ENCODE results near the gene LPCAT1. TPM values are rescaled to one million over a fixed set of nuclear protein-coding genes. Genes with fewer than 3 reads are reported as not detected.

Gene LPCAT1
- total RNA-seq, 4 donors from 2014 or later = 10.4 to 13.2 (median 12.3) TPM

- no peak overlapping the region for H3K4me3 ChIP-seq (ENCODE audit: low read depth, poor library complexity, severe bottlenecking)
- intact Hi-C loops (cut with DNase I; ENCODE audit: low total_unique reads) = no loop called here
- peak in 1 of 2 donors; percentile 54 for DNase-seq (ENCODE audit: low spot score in 2 of 2)
- TF ChIP-seq, protein P1, sequence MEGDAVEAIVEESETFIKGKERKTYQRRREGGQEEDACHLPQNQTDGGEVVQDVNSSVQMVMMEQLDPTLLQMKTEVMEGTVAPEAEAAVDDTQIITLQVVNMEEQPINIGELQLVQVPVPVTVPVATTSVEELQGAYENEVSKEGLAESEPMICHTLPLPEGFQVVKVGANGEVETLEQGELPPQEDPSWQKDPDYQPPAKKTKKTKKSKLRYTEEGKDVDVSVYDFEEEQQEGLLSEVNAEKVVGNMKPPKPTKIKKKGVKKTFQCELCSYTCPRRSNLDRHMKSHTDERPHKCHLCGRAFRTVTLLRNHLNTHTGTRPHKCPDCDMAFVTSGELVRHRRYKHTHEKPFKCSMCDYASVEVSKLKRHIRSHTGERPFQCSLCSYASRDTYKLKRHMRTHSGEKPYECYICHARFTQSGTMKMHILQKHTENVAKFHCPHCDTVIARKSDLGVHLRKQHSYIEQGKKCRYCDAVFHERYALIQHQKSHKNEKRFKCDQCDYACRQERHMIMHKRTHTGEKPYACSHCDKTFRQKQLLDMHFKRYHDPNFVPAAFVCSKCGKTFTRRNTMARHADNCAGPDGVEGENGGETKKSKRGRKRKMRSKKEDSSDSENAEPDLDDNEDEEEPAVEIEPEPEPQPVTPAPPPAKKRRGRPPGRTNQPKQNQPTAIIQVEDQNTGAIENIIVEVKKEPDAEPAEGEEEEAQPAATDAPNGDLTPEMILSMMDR (IDR thresholded peaks at IDR 0.05) = no peak
- TF ChIP-seq POLR2A (IDR thresholded peaks at IDR 0.05) = no peak
- 54 to 62% methylated on average over 21 of the region's 21 CpGs for WGBS, 2 donors
Observed at GRCh38 chr5:1479581-1480188, 44.1 kb downstream of the LPCAT1 start.

- no peak for TF ChIP-seq POLR2A (IDR thresholded peaks at IDR 0.05)
- TF ChIP-seq, protein P1 (IDR thresholded peaks at IDR 0.05) = no peak
- intact Hi-C loops (cut with DNase I; ENCODE audit: low total_unique reads) = no loop called here
- DNase-seq (ENCODE audit: low spot score in 2 of 2) = no peak
- no peak overlapping the region for H3K4me3 ChIP-seq (ENCODE audit: low read depth, poor library complexity, severe bottlenecking)
- 91 to 96% methylated on average over 7 of the region's 7 CpGs for WGBS, 2 donors
Observed at GRCh38 chr5:1479066-1479465, 44.7 kb downstream of the LPCAT1 start.

- no peak overlapping the region for H3K4me3 ChIP-seq (ENCODE audit: low read depth, poor library complexity, severe bottlenecking)
- intact Hi-C loops (cut with DNase I; ENCODE audit: low total_unique reads) = no loop called here
- 92 to 93% methylated on average over 13 of the region's 13 CpGs for WGBS, 2 donors
- no peak for TF ChIP-seq POLR2A (IDR thresholded peaks at IDR 0.05)
- TF ChIP-seq, protein P1 (IDR thresholded peaks at IDR 0.05) = no peak
- DNase-seq (ENCODE audit: low spot score in 2 of 2) = no peak
Observed at GRCh38 chr5:1478271-1479035, 45.3 kb downstream of the LPCAT1 start.

- WGBS, 2 donors = 79 to 84% methylated on average over 16 of the region's 16 CpGs
- no peak overlapping the region for H3K4me3 ChIP-seq (ENCODE audit: low read depth, poor library complexity, severe bottlenecking)
- peak; percentile 72 to 91 for DNase-seq (ENCODE audit: low spot score in 2 of 2)
- TF ChIP-seq, protein P1 (IDR thresholded peaks at IDR 0.05) = no peak
- no peak for TF ChIP-seq POLR2A (IDR thresholded peaks at IDR 0.05)
- intact Hi-C loops (cut with DNase I; ENCODE audit: low total_unique reads) = no loop called here
Observed at GRCh38 chr5:1477341-1477740, 46.4 kb downstream of the LPCAT1 start.

DNA sequence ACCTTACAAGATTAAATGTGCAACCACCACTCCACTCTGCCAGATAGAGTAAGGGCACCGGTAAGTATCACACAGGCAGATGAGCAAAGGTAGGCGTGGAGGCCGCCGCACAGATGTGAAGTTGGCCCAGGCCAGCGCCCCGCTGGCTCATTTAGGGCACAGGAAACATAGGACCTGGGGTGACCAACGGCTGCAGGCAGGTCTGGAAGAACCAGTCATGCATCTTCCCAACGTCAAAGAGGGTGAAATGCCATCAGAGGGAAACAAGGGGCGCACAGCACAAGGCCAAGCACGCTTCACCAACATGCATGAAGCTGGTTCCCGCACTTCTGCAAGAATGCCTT is 46.8 kb downstream of the LPCAT1 start:
- DNase-seq (ENCODE audit: low spot score in 2 of 2) = no peak
- no peak for TF ChIP-seq POLR2A (IDR thresholded peaks at IDR 0.05)
- TF ChIP-seq, protein P1 (IDR thresholded peaks at IDR 0.05) = no peak
- intact Hi-C loops (cut with DNase I; ENCODE audit: low total_unique reads) = no loop called here
- H3K4me3 ChIP-seq (ENCODE audit: low read depth, poor library complexity, severe bottlenecking) = no peak overlapping the region
- 81 to 90% methylated on average over 11 of the region's 11 CpGs for WGBS, 2 donors

Data from lower leg skin (tissue), 4 donors.